Endothelial cell (in vitro differentiated cells): ENCODE measurements around the gene EVI5L. TPM values are rescaled to one million over a fixed set of nuclear protein-coding genes. Genes with fewer than 3 reads are reported as not detected.
A peak's percentile ranks its signal among the peaks of the same experiment; 100 is the strongest.

Experiments used
- DNase-seq: peaks from one replicate; pipeline ENCODE4 v3.0.0; 2021; ENCODE audit warnings: low spot score
- H3K27ac Mint-ChIP-seq: one replicate; pipeline ENCODE4 v1.8.0; 2021; ENCODE audit warnings: mixed read lengths, inconsistent platforms; ENCODE audit not compliant: unreplicated experiment
- H3K27me3 Mint-ChIP-seq: one replicate; pipeline ENCODE4 v1.8.0; 2021; ENCODE audit warnings: mild to moderate bottlenecking, moderate library complexity, mixed read lengths, inconsistent platforms; ENCODE audit not compliant: unreplicated experiment
- H3K36me3 Mint-ChIP-seq: one replicate; pipeline ENCODE4 v1.8.0; 2021; ENCODE audit warnings: mild to moderate bottlenecking, low read depth, mixed read lengths, inconsistent platforms; ENCODE audit not compliant: unreplicated experiment
- H3K4me1 Mint-ChIP-seq: one replicate; pipeline ENCODE4 v1.8.0; 2021; ENCODE audit warnings: mild to moderate bottlenecking, mixed read lengths, inconsistent platforms; ENCODE audit not compliant: unreplicated experiment
- H3K4me3 Mint-ChIP-seq: one replicate; pipeline ENCODE4 v1.8.0; 2021; ENCODE audit warnings: mild to moderate bottlenecking, mixed read lengths, inconsistent platforms; ENCODE audit not compliant: unreplicated experiment
- H3K9me3 Mint-ChIP-seq: one replicate; pipeline ENCODE4 v1.8.0; 2021; ENCODE audit warnings: mixed read lengths, inconsistent platforms; ENCODE audit not compliant: unreplicated experiment
- CTCF ChIP-seq: fragments of 200-600 bp; sonication (generic); IDR thresholded peaks from one replicate; pipeline ENCODE4 v1.5.0; 2021; ENCODE audit warnings: antibody characterized with exemption; ENCODE audit not compliant: unreplicated experiment
- total RNA-seq: library from RNA; stranded (reverse); fragmentation: NEBNext Ultra II Directional; extraction: Animal tissue kit (Norgen Biotek cat#: 25700); gene quantifications from one replicate; pipeline ENCODE4 v1.2.1, GENCODE V29; 2021; ENCODE audit not compliant: unreplicated experiment

EVI5L gene
- total RNA-seq, 1 donor from 2014 or later, result 20.4 TPM

- H3K27me3 Mint-ChIP-seq, result no peaks in the 10 kb centered on the region
- no peak for DNase-seq
- H3K27ac Mint-ChIP-seq, result no peak overlapping the region
- H3K9me3 Mint-ChIP-seq, result no peaks in the 10 kb centered on the region
- TF ChIP-seq CTCF, result no peak
- H3K4me1 Mint-ChIP-seq, result peaks cover 4% of the 10 kb centered on the region
- H3K36me3 Mint-ChIP-seq, result peaks cover 5% of the 10 kb centered on the region
- H3K4me3 Mint-ChIP-seq, result no peak overlapping the region
These were observed 7.0 kb upstream of the EVI5L start for GRCh38 chr19:7822910-7823515.

GRCh38 chr19:7823686-7824301, 6.2 kb upstream of the EVI5L start:
- Mint-ChIP-seq H3K9me3 (no peaks in the 10 kb centered on the region), H3K36me3 (peaks cover 4% of the 10 kb centered on the region), H3K27ac (no peak overlapping the region), H3K4me1 (peaks cover 4% of the 10 kb centered on the region), H3K4me3 (no peak overlapping the region), H3K27me3 (no peaks in the 10 kb centered on the region)
- no peak for DNase-seq
- no peak for TF ChIP-seq CTCF

GRCh38 chr19:7829166-7829520, 875 bp upstream of the EVI5L start:
- peaks cover 4% of the 10 kb centered on the region for H3K27me3 Mint-ChIP-seq

GRCh38 chr19:7830272-7830771, 304 bp downstream of the EVI5L start:
- Mint-ChIP-seq H3K9me3 (no peaks in the 10 kb centered on the region), H3K36me3 (no peaks in the 10 kb centered on the region), H3K4me3 (no peak overlapping the region), H3K27ac (no peak overlapping the region), H3K4me1 (peaks cover 15% of the 10 kb centered on the region), H3K27me3 (peaks cover 4% of the 10 kb centered on the region)
- TF ChIP-seq CTCF, result no peak
- DNase-seq, result no peak

More at GRCh38 chr19:7829166-7829520, 875 bp upstream of the EVI5L start:
- Mint-ChIP-seq H3K9me3 (no peaks in the 10 kb centered on the region), H3K4me1 (peaks cover 15% of the 10 kb centered on the region), H3K4me3 (peak overlapping the region; percentile 86), H3K27ac (peak overlapping the region; percentile 36), H3K36me3 (no peaks in the 10 kb centered on the region)
- no peak for DNase-seq
- no peak for TF ChIP-seq CTCF

GRCh38 chr19:7830823-7831222, 805 bp downstream of the EVI5L start:
- Mint-ChIP-seq H3K27me3 (peaks cover 4% of the 10 kb centered on the region), H3K36me3 (no peaks in the 10 kb centered on the region), H3K4me1 (peaks cover 17% of the 10 kb centered on the region), H3K9me3 (no peaks in the 10 kb centered on the region), H3K4me3 (peak overlapping the region; percentile 91), H3K27ac (no peak overlapping the region)
- DNase-seq, result no peak
- TF ChIP-seq CTCF, result no peak
